Transverse colon (tissue), 4 donors: ENCODE results near the gene NUDT4.
"Not testable (repeated sequence)": the region's sequence is repeated elsewhere in the genome, so short reads cannot be mapped to it uniquely, and the experiment has no call there.

ENCODE experiments used
- CTCF ChIP-seq, 5 experiments: fragments of 200-600 bp in 3 of 5; fragments of 450-650 bp in 2 of 5; sonication (generic) in 3 of 5; IDR thresholded peaks; 1 replicate in 2 of 5; 2 replicates in 3 of 5; pipeline ENCODE4 v1.5.1; 2016 to 2017; ENCODE audit warnings: antibody characterized with exemption in 5 of 5, inconsistent platforms in 3 of 5, mild to moderate bottlenecking in 2 of 5, moderate library complexity in 1 of 5
- EP300 ChIP-seq: sonication (generic); formaldehyde crosslinking; IDR thresholded peaks from one replicate; pipeline ENCODE4 v1.6.1; 2017; ENCODE audit warnings: antibody characterized with exemption, low read depth
- POLR2A ChIP-seq: fragments of 450-650 bp; IDR thresholded peaks from one replicate; pipeline ENCODE4 v1.6.1; 2016; ENCODE audit warnings: antibody characterized with exemption, mild to moderate bottlenecking, moderate library complexity
- POLR2AphosphoS5 ChIP-seq, 3 donors: sonication (generic); formaldehyde crosslinking; IDR thresholded peaks; one replicate each; pipeline ENCODE4 v1.6.1; 2016; ENCODE audit warnings: antibody characterized with exemption in 3 of 3

GRCh38 chr12:93411060-93411459, 33.3 kb downstream of the NUDT4 start:
- not testable (repeated sequence) for TF ChIP-seq CTCF (IDR thresholded peaks at IDR 0.05); EP300; POLR2AphosphoS5 (IDR thresholded peaks at IDR 0.05); POLR2A
